Right renal pelvis (tissue), 4 donors: ENCODE measurements around the gene NAGS. TPM values are rescaled to one million over a fixed set of nuclear protein-coding genes. Genes with fewer than 3 reads are reported as not detected.
"Not testable (repeated sequence)": the region's sequence is repeated elsewhere in the genome, so short reads cannot be mapped to it uniquely, and the experiment has no call there.

Experiments used
- DNase-seq, 4 donors: peaks; one replicate each; pipeline ENCODE4 v3.0.0-alpha.2; 2013; ENCODE audit warnings: low read depth in 4 of 4, low spot score in 3 of 4, missing footprints in 1 of 4
- polyA plus RNA-seq, 4 donors: library from polyadenylated mRNA; unstranded; fragments of 120-200 nt; gene quantifications; one replicate each; pipeline ENCODE4 v1.2.1, GENCODE V29; 2013; ENCODE audit not compliant: insufficient read length in 4 of 4

Gene NAGS
- polyA plus RNA-seq, 4 donors, result 2.1 to 4.7 (median 2.5) TPM

- DNase-seq, result no peak
Measured at GRCh38 chr17:44037471-44037870, 33.0 kb downstream of the NAGS start.

DNA sequence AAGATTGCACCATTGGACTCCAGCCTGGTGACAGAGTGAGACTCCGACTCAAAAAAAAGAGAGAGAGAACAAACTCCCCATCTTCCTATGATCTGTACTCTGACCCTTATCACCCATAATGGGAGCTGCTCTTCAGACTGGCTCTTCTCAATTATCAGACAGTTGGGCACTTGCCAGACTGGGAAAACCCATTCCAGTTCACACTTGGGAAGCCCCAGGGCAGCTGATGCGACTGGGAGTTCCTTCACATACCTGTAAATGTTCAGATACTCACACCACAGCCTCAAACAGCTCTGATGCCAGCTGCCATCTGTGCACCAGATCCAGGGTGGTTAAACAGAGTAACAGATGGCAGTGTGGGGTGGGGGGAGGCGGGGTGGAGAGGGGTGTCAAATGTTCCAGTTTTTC is 34.2 kb downstream of the NAGS start:
- no peak for DNase-seq

GRCh38 chr17:44039829-44040635 is 35.6 kb downstream of the NAGS start:
- no peak for DNase-seq

DNA sequence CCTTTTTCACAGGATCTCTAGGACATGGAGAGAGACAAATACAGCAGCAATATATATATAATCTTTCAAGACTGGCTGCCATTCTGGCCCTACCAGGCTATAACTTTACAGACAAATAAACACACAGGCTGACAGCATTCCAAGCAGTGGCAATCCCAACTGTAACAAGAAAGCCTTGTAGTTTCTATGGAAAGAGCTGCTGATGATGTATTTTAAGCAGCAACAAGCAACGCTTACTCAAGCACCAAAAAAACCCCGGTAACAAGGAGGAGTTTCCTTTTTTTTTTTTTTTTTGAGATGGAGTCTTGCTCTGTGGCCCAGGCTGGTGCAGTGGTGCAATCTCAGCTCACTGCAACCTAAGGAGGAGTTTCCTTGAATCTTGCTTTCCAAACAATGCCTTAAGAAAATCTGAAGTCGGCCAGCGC is 38.9 kb downstream of the NAGS start:
- no peak for DNase-seq

- DNase-seq, result no peak
Measured at GRCh38 chr17:44044071-44044470, 39.6 kb downstream of the NAGS start.

- DNase-seq, result no peak
Measured at GRCh38 chr17:44045486-44045885, 41.1 kb downstream of the NAGS start.

- not testable (repeated sequence) for DNase-seq
Measured at GRCh38 chr17:44046893-44047292, 42.5 kb downstream of the NAGS start.

DNA sequence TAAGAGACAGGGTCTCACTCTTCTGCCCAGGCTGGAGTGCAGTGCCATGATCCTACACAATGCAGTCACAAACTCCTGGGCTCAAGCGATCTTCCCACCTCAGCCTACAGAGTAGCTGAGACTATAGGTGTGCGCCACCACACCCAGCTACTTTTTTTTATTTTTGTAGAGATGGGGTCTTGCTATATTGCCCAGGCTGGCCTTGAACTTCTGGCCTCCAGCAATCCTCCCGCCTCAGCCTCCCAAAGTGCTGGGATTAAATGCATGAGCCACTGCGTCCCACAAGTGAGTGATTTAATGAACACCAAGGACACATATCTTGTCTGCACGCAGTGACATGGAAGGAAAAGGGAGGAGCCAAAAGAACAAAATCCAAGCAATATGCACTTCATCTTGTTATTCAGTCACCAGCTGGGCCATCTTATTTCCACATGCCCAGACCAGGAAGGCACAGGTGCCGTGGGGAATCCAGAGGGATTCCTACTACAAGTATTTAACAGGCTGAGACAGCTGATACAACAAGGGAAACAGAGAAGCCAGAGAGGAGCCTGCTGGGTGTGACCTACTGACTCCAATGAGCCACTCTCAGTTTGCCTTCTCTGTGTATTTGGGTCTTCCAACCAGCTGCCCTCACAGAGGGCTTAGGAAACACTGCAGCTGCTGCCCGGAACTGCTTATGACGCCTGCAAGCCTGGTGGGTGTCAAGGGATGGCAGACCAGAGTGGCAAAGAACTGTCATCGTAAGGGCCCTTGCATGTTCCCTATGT is 45.1 kb downstream of the NAGS start:
- DNase-seq, result no peak

DNA sequence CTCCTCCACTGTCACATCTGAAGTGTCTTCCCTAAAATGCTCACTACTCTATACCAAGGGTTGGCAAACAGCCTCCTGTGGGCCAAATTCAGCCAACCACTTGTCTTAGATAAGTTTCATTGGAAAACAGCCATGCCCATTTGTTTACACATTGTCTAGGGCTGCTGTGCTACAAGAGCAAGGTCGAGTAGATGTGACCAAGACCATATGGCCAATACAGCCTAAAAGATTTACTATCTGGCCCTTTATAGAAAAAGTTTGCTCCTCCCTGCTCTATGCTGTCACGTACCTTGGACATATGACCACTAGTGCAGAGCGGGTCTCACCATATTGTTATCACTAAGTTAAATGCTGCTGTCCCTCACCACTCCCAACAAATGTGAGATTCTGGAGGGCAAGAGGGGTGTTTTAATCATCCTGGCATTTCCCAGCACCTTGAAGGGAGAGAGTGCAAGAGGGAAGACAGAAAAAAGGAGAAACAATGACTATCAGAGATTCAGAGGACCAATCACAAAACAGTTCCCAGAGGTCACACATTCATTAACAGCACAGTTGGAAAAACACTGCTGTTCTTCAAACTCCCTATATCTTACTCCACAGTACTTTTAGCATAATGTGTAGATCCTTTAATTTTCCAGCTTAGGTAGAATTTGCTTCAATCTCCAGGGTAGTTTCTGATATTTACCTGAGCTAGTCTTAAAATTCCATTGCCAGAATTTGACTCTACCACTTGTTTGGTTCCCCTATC is 48.9 kb downstream of the NAGS start:
- no peak for DNase-seq

Other genes starting within 250 kb of the NAGS start
- 10 to 100 TPM; 54.7 to 79.6 (median 62.8) TPM for gene SOST, start 245.8 kb upstream of the NAGS start, polyA plus RNA-seq
- gene DUSP3, start 225.6 kb upstream of the NAGS start, polyA plus RNA-seq, result 10 to 100 TPM; 60.3 to 62.1 (median 61.6) TPM
- under 1 TPM in 1 of 4 donors, not detected in 3; 0.06 TPM for gene CFAP97D1, start 224.2 kb upstream of the NAGS start, polyA plus RNA-seq
- gene MPP3, start 171.5 kb upstream of the NAGS start, polyA plus RNA-seq, result 1 to 10 TPM; 6.1 to 8.5 (median 7.6) TPM
- 1 to 10 TPM in 1 of 4 donors, under 1 TPM in 3; 0.98 to 1.5 (median 0.99) TPM for gene CD300LG, start 157.4 kb upstream of the NAGS start, polyA plus RNA-seq
- gene MPP2, start 97.1 kb upstream of the NAGS start, polyA plus RNA-seq, result 1 to 10 TPM; 5.7 to 7.5 (median 5.9) TPM
- gene PPY, start 62.1 kb upstream of the NAGS start, polyA plus RNA-seq, result under 1 TPM in 2 of 4 donors, not detected in 2; 0.34 to 0.65 TPM
- gene PYY, start 50.7 kb upstream of the NAGS start, polyA plus RNA-seq, result under 1 TPM; 0.15 to 0.39 (median 0.23) TPM
- gene TMEM101, start 10.3 kb downstream of the NAGS start, polyA plus RNA-seq, result 10 to 100 TPM; 34.5 to 49.8 (median 39.4) TPM
- gene LSM12, start 62.0 kb downstream of the NAGS start, polyA plus RNA-seq, result 10 to 100 TPM; 38.5 to 48.4 (median 45.7) TPM
- gene G6PC3, start 66.1 kb downstream of the NAGS start, polyA plus RNA-seq, result 10 to 100 TPM; 71.1 to 97.7 (median 87.5) TPM
- 10 to 100 TPM; 44.5 to 56.7 (median 48.1) TPM for gene HDAC5, start 119.0 kb downstream of the NAGS start, polyA plus RNA-seq
- gene HROB, start 137.3 kb downstream of the NAGS start, polyA plus RNA-seq, result 1 to 10 TPM; 3.4 to 4.7 (median 3.6) TPM
- gene ASB16, start 166.1 kb downstream of the NAGS start, polyA plus RNA-seq, result 1 to 10 TPM; 1.8 to 2.3 (median 2.1) TPM
- 10 to 100 TPM; 43.6 to 54.2 (median 46.4) TPM for gene TMUB2, start 182.3 kb downstream of the NAGS start, polyA plus RNA-seq
- gene ATXN7L3, start 195.3 kb downstream of the NAGS start, polyA plus RNA-seq, result 10 to 100 TPM; 60.1 to 72.7 (median 68.8) TPM
- gene UBTF, start 215.1 kb downstream of the NAGS start, polyA plus RNA-seq, result 100 to 1,000 TPM; 126 to 130 (median 128) TPM